ENCODE results near the gene FLVCR2. TPM values are rescaled to one million over a fixed set of nuclear protein-coding genes. Genes with fewer than 3 reads are reported as not detected.
"Not testable (repeated sequence)": the region's sequence is repeated elsewhere in the genome, so short reads cannot be mapped to it uniquely, and the experiment has no call there.

FLVCR2 gene
- total RNA-seq, 1 experiment from 2014 or later: 2.8 TPM

GRCh38 chr14:75595226-75595625, 16.8 kb downstream of the FLVCR2 start:
- no peaks in the 10 kb centered on the region for H3K27me3 ChIP-seq
- DNase-seq: no peak
- H3K27ac ChIP-seq: no peak overlapping the region
- no peaks in the 10 kb centered on the region for H3K36me3 ChIP-seq
- no peak overlapping the region for H3K4me3 ChIP-seq
- no peaks in the 10 kb centered on the region for H3K4me1 ChIP-seq
- no peaks in the 10 kb centered on the region for H3K9me3 ChIP-seq (replicated peaks)

GRCh38 chr14:75597149-75597548, 18.7 kb downstream of the FLVCR2 start:
- DNase-seq: no peak
- H3K4me3 ChIP-seq: no peak overlapping the region
- H3K9me3 ChIP-seq (replicated peaks): no peaks in the 10 kb centered on the region
- no peaks in the 10 kb centered on the region for H3K36me3 ChIP-seq
- no peaks in the 10 kb centered on the region for H3K4me1 ChIP-seq
- no peaks in the 10 kb centered on the region for H3K27me3 ChIP-seq
- H3K27ac ChIP-seq: no peak overlapping the region

GRCh38 chr14:75600100-75600499, 21.7 kb downstream of the FLVCR2 start:
- not testable (repeated sequence) for DNase-seq; H3K9me3 ChIP-seq (replicated peaks); H3K27ac ChIP-seq; H3K36me3 ChIP-seq; H3K4me1 ChIP-seq; H3K4me3 ChIP-seq; H3K27me3 ChIP-seq

GRCh38 chr14:75601061-75601460, 22.6 kb downstream of the FLVCR2 start:
- DNase-seq; H3K27ac ChIP-seq; H3K27me3 ChIP-seq; H3K4me3 ChIP-seq; H3K36me3 ChIP-seq; H3K4me1 ChIP-seq; H3K9me3 ChIP-seq (replicated peaks): not testable (repeated sequence)

- Histone ChIP-seq H3K9me3 (replicated peaks) (no peaks in the 10 kb centered on the region), H3K27ac (no peak overlapping the region), H3K4me1 (no peaks in the 10 kb centered on the region), H3K27me3 (no peaks in the 10 kb centered on the region), H3K4me3 (no peak overlapping the region), H3K36me3 (no peaks in the 10 kb centered on the region)
- no peak for DNase-seq
Measured at GRCh38 chr14:75602503-75602902, 24.1 kb downstream of the FLVCR2 start.

- no peak for DNase-seq
- no peaks in the 10 kb centered on the region for H3K4me1 ChIP-seq
- H3K9me3 ChIP-seq (replicated peaks): no peaks in the 10 kb centered on the region
- no peaks in the 10 kb centered on the region for H3K36me3 ChIP-seq
- H3K4me3 ChIP-seq: no peak overlapping the region
- no peak overlapping the region for H3K27ac ChIP-seq
- no peaks in the 10 kb centered on the region for H3K27me3 ChIP-seq
Measured at GRCh38 chr14:75604979-75605851, 26.8 kb downstream of the FLVCR2 start.

GRCh38 chr14:75605916-75606315, 27.5 kb downstream of the FLVCR2 start:
- DNase-seq: no peak
- H3K36me3 ChIP-seq: no peaks in the 10 kb centered on the region
- H3K4me1 ChIP-seq: no peaks in the 10 kb centered on the region

GRCh38 chr14:75607044-75607443, 28.6 kb downstream of the FLVCR2 start:
- H3K4me1 ChIP-seq: no peaks in the 10 kb centered on the region

More at GRCh38 chr14:75605916-75606315, 27.5 kb downstream of the FLVCR2 start:
- H3K4me3 ChIP-seq: no peak overlapping the region
- H3K27ac ChIP-seq: no peak overlapping the region
- H3K27me3 ChIP-seq: no peaks in the 10 kb centered on the region
- H3K9me3 ChIP-seq (replicated peaks): no peaks in the 10 kb centered on the region

GRCh38 chr14:75607842-75608640, 29.6 kb downstream of the FLVCR2 start:
- no peak for DNase-seq

More at GRCh38 chr14:75607044-75607443, 28.6 kb downstream of the FLVCR2 start:
- no peak overlapping the region for H3K27ac ChIP-seq
- H3K36me3 ChIP-seq: no peaks in the 10 kb centered on the region
- no peak overlapping the region for H3K4me3 ChIP-seq
- no peaks in the 10 kb centered on the region for H3K27me3 ChIP-seq
- no peaks in the 10 kb centered on the region for H3K9me3 ChIP-seq (replicated peaks)
- DNase-seq: no peak

GRCh38 chr14:75609116-75609515, 30.7 kb downstream of the FLVCR2 start:
- H3K27me3 ChIP-seq: no peaks in the 10 kb centered on the region
- H3K4me3 ChIP-seq: no peak overlapping the region
- H3K27ac ChIP-seq: no peak overlapping the region
- H3K36me3 ChIP-seq: no peaks in the 10 kb centered on the region
- 0 out of 2 replicates have a peak, but pooled peaks cover 2% of the 10 kb centered on the region for H3K9me3 ChIP-seq (replicated peaks)
- H3K4me1 ChIP-seq: no peaks in the 10 kb centered on the region
- DNase-seq: no peak

More at GRCh38 chr14:75607842-75608640, 29.6 kb downstream of the FLVCR2 start:
- Histone ChIP-seq H3K9me3 (replicated peaks) (no peaks in the 10 kb centered on the region), H3K4me1 (no peaks in the 10 kb centered on the region), H3K27ac (no peak overlapping the region), H3K27me3 (no peaks in the 10 kb centered on the region), H3K36me3 (no peaks in the 10 kb centered on the region), H3K4me3 (no peak overlapping the region)

GRCh38 chr14:75609606-75610475, 31.4 kb downstream of the FLVCR2 start:
- Histone ChIP-seq H3K4me3 (no peak overlapping the region), H3K27ac (no peak overlapping the region)
- no peak for DNase-seq

GRCh38 chr14:75610834-75611233, 32.4 kb downstream of the FLVCR2 start:
- Histone ChIP-seq H3K4me1 (no peaks in the 10 kb centered on the region), H3K27me3 (no peaks in the 10 kb centered on the region), H3K36me3 (no peaks in the 10 kb centered on the region), H3K4me3 (no peak overlapping the region), H3K27ac (no peak overlapping the region), H3K9me3 (replicated peaks) (0 out of 2 replicates have a peak, but pooled peaks cover 5% of the 10 kb centered on the region)
- DNase-seq: no peak

More at GRCh38 chr14:75609606-75610475, 31.4 kb downstream of the FLVCR2 start:
- no peaks in the 10 kb centered on the region for H3K27me3 ChIP-seq
- H3K9me3 ChIP-seq (replicated peaks): 0 out of 2 replicates have a peak, but pooled peaks cover 5% of the 10 kb centered on the region
- no peaks in the 10 kb centered on the region for H3K36me3 ChIP-seq
- no peaks in the 10 kb centered on the region for H3K4me1 ChIP-seq

GRCh38 chr14:75612157-75612556, 33.7 kb downstream of the FLVCR2 start:
- H3K9me3 ChIP-seq (replicated peaks): 0 out of 2 replicates have a peak, but pooled peaks cover 5% of the 10 kb centered on the region
- H3K4me1 ChIP-seq: no peaks in the 10 kb centered on the region
- no peaks in the 10 kb centered on the region for H3K36me3 ChIP-seq
- no peak overlapping the region for H3K4me3 ChIP-seq
- no peak for DNase-seq
- H3K27me3 ChIP-seq: no peaks in the 10 kb centered on the region
- no peak overlapping the region for H3K27ac ChIP-seq

- DNase-seq: no peak
- Histone ChIP-seq H3K27me3 (no peaks in the 10 kb centered on the region), H3K27ac (no peak overlapping the region), H3K9me3 (replicated peaks) (0 out of 2 replicates have a peak, but pooled peaks cover 5% of the 10 kb centered on the region), H3K4me3 (no peak overlapping the region), H3K4me1 (no peaks in the 10 kb centered on the region), H3K36me3 (no peaks in the 10 kb centered on the region)
Measured at GRCh38 chr14:75614179-75614578, 35.8 kb downstream of the FLVCR2 start.
